ENCODE measurements around the gene CSF2RB.

The CSF2RB gene

GRCh38 chr22:36938886-36939285, 25.5 kb downstream of the CSF2RB start:
- DNase-seq = no peak

GRCh38 chr22:36940676-36941075, 27.2 kb downstream of the CSF2RB start:
- no peak for DNase-seq

GRCh38 chr22:36942556-36942955, 29.1 kb downstream of the CSF2RB start:
- no peak for DNase-seq

GRCh38 chr22:36946421-36947158, 33.2 kb downstream of the CSF2RB start:
- DNase-seq = no peak

- DNase-seq = no peak
These were observed 35.1 kb downstream of the CSF2RB start for GRCh38 chr22:36948273-36949225.

- DNase-seq = no peak
These were observed 37.6 kb downstream of the CSF2RB start for GRCh38 chr22:36950797-36951590.

- no peak for DNase-seq
These were observed 38.3 kb downstream of the CSF2RB start for GRCh38 chr22:36951746-36952145.

GRCh38 chr22:36953239-36954080, 40.0 kb downstream of the CSF2RB start:
- no peak for DNase-seq

GRCh38 chr22:36954251-36955014, 41.0 kb downstream of the CSF2RB start:
- no peak for DNase-seq

GRCh38 chr22:36955691-36956090, 42.3 kb downstream of the CSF2RB start:
- no peak for DNase-seq

- DNase-seq = no peak
These were observed 44.9 kb downstream of the CSF2RB start for GRCh38 chr22:36958366-36958765.

- no peak for DNase-seq
These were observed 48.2 kb downstream of the CSF2RB start for GRCh38 chr22:36961626-36962025.

- no peak for DNase-seq
These were observed 49.9 kb downstream of the CSF2RB start for GRCh38 chr22:36963302-36963701.

- no peak for DNase-seq
These were observed 50.7 kb downstream of the CSF2RB start for GRCh38 chr22:36964106-36964505.

- no peak for DNase-seq
These were observed 52.3 kb downstream of the CSF2RB start for GRCh38 chr22:36965696-36966095.

GRCh38 chr22:36966851-36967540, 53.6 kb downstream of the CSF2RB start:
- DNase-seq = no peak

- no peak for DNase-seq
These were observed 55.0 kb downstream of the CSF2RB start for GRCh38 chr22:36968249-36968964.

- DNase-seq = no peak
These were observed 58.1 kb downstream of the CSF2RB start for GRCh38 chr22:36971341-36972125.

GRCh38 chr22:36976606-36977005, 63.2 kb downstream of the CSF2RB start:
- DNase-seq = no peak

Data from activated naive CD4-positive, alpha-beta T cell treated with Interleukin-2 at 50 U/mL for 16 hours (primary cell).